Astrocyte (in vitro differentiated cells and primary cell): ENCODE results near the gene BEST1.

Experiments used
- CTCF ChIP-seq: IDR thresholded peaks from 2 replicates; pipeline ENCODE4 v1.5.1; 2011; ENCODE audit warnings: low read depth, mild to moderate bottlenecking, inconsistent platforms, low read length, moderate library complexity; ENCODE audit not compliant: insufficient read depth
- EZH2 ChIP-seq: IDR thresholded peaks from 2 replicates; pipeline ENCODE4 v1.6.1; 2012; ENCODE audit warnings: mild to moderate bottlenecking, low read length, inconsistent platforms; ENCODE audit not compliant: insufficient read depth

- TF ChIP-seq EZH2 (no peak), CTCF (no peak)
Observed at GRCh38 chr11:61961570-61962212, 11.5 kb downstream of the BEST1 start.
